22Rv1 (cell line): ENCODE data around the gene S100P.

Experiments used
- CTCF ChIP-seq: fragments of 450-650 bp; IDR thresholded peaks from 2 replicates; pipeline ENCODE4 v1.5.1; 2017; ENCODE audit warnings: mild to moderate bottlenecking
- ZFX ChIP-seq: fragments of 450-650 bp; IDR thresholded peaks from 2 replicates; pipeline ENCODE4 v1.6.1; 2017; ENCODE audit warnings: antibody characterized with exemption, borderline replicate concordance

GRCh38 chr4:6655924-6656323, 37.8 kb upstream of the S100P start:
- TF ChIP-seq CTCF, result no peak
- no peak for TF ChIP-seq ZFX
